Nucleus accumbens (tissue), 56 donors: ENCODE measurements around the gene STEAP2.
"Not testable (repeated sequence)": the region's sequence is repeated elsewhere in the genome, so short reads cannot be mapped to it uniquely, and the experiment has no call there.

Source experiments
- DNase-seq, 56 donors: peaks; one replicate each; lab custom pipeline; 2025; lab: John Stamatoyannopoulos, UW

STEAP2 gene

DNA sequence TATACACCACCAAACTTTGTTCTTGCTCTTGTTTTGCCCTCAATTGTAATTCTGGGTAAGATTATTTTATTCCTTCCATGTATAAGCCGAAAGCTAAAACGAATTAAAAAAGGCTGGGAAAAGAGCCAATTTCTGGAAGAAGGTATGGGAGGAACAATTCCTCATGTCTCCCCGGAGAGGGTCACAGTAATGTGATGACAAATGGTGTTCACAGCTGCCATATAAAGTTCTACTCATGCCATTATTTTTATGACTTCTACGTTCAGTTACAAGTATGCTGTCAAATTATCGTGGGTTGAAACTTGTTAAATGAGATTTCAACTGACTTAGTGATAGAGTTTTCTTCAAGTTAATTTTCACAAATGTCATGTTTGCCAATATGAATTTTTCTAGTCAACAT is 20.9 kb downstream of the STEAP2 start:
- DNase-seq, result no peak

- DNase-seq, result no peak
These were observed 22.0 kb downstream of the STEAP2 start for GRCh38 chr7:90233569-90233968.

DNA sequence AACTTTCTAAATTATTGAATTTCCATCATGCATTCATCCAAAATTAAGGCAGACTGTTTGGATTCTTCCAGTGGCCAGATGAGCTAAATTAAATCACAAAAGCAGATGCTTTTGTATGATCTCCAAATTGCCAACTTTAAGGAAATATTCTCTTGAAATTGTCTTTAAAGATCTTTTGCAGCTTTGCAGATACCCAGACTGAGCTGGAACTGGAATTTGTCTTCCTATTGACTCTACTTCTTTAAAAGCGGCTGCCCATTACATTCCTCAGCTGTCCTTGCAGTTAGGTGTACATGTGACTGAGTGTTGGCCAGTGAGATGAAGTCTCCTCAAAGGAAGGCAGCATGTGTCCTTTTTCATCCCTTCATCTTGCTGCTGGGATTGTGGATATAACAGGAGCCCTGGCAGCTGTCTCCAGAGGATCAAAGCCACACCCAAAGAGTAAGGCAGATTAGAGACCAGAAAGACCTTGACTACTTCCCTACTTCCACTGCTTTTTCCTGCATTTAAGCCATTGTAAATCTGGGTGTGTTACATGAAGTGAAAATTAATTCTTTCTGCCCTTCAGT is 25.3 kb downstream of the STEAP2 start:
- DNase-seq, result no peak

DNA sequence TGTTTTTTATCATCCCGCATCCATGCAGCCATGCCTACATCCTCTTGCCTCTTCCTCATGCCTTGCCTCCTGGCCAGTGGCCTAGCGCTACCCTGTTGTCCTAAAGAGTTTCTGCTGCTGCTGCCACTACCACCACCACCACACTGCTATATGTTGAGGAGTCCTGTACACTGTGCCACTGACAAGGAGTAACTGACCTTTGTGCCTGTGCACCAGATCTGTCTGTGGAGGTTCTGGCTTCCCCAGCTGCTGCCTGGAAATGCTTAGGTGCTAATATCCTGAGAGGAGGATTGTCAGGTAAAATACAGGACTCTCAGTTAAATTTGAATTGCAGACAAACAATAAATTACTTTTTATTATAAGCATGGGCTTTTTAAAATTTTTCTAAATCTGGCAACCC is 26.5 kb downstream of the STEAP2 start:
- DNase-seq, result no peak

DNA sequence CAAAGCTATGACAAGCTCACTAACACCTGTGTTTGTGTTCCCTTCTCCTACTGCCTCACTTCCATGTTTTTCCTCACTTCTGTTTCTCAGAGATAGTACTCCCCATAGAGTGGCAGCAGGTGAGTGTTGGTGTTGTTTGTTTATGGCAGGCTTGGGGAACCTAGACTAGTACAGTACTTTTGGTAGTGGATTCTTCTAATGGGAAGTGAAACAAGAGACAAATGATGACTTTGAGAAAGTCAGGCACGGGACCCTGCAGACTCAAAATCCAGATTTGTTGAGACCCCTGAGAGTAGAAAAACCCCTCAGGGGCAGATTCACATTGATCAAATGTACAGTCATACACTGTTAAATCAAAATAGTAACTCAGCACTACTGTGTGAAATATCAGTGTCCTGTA is 27.0 kb downstream of the STEAP2 start:
- DNase-seq, result no peak

GRCh38 chr7:90239050-90239449 is 27.5 kb downstream of the STEAP2 start:
- DNase-seq, result no peak

DNA sequence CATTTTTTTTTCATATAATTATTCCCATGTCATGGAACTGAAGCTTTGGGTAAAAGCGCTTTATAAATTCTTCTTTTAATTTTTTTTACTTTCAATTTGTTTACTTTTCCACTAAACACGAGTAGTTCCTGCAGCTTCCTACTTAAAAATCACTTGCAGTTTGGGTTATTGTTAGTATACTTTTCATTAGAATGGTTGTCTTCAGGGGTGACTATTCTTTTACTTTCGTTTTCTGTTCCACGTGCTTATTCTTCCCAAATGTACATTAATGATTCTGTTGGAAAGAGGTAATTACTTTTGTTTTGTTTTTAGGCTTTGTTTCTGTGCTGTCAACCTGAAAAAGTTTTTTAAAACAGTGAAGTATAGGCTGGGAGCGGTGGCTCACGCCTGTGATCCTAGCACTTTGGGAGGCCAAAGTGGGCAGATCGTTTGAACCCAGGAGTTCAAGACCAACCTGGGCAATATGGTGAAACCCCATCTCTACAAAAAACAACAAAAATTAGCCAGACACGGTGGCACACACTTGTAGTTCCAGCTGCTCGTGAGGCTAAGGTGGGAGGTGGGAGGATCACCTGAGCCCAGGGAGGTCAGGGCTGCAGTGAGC is 28.2 kb downstream of the STEAP2 start:
- DNase-seq, result no peak

- no peak for DNase-seq
These were observed 31.0 kb downstream of the STEAP2 start for GRCh38 chr7:90242369-90243168.

GRCh38 chr7:90243556-90243955 is 32.0 kb downstream of the STEAP2 start:
- no peak for DNase-seq

DNA sequence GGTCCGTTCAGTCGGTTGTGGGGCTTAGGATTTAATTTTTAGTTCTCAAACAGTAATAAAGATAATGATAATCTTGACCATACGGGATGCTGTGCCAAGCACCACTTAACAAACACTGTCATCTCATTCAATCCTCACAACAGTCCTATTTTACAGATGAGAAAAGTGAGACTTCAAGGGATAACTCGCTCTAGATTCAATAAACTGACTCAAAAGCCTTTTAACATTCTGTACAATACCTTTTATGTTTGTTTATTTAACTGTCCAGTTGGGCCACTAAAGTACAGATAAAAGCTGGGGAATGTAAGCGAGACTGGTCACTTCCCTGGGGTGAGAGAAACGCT is 33.0 kb downstream of the STEAP2 start:
- no peak for DNase-seq

GRCh38 chr7:90244909-90245851 is 33.6 kb downstream of the STEAP2 start, which contains the start of gene CFAP69:
TSS of gene CFAP69 (plus strand) at chr7:90245174. CDS start at chr7:90245425, 251 bp downstream.
- peak; percentile 15 to 94 (median 81) for DNase-seq

GRCh38 chr7:90246171-90246570 is 34.6 kb downstream of the STEAP2 start:
- DNase-seq, result no peak

- no peak for DNase-seq
These were observed 37.2 kb downstream of the STEAP2 start for GRCh38 chr7:90248706-90249105.

DNA sequence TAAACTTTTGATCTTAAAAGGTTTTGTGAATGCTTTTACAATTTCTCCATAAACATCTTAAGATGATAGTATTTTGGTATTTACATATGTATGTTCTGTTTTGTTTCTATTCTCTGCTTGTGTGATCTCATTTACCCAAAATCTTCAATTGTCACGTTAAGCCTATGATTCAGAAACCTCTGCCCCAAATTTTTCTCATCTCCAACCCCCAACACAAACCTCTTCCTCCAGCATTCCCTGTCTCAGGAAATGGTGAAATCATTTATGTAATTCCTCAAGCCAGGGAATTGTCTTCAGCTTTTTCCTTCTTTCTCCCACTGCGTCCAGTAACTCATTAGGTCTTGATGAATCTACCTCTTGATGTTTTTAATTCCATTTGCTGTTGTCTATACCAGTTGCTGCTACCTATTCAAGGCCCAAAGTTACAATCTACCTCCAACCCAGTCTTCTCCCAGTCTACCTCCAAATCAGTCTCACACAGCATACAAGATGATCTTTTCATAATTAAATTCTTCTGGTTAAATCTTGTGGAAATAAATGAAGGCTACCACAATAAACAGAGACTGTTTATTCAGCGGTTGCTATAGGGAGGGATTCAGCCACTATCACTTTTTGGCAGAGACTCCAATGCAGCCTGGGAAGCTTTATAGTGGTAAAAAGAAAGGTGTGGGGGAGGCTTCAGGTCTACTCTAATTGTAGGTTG is 39.2 kb downstream of the STEAP2 start:
- no peak for DNase-seq

DNA sequence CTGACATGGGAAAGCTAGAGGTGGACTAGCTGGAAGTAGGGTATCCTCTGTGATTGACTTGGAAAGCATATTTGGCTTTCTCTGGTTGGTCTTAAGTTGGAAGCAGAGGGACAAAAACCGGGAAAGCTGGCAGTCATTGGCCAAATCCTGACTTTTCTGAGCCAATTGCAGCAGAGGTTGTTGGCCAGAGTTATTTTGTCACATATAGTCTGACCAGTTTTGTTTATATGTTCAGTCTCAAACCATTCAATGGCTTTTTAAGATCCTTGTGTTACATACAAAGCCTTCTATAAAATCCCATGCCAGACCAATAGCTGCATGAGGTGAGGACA is 39.7 kb downstream of the STEAP2 start:
- no peak for DNase-seq

DNA sequence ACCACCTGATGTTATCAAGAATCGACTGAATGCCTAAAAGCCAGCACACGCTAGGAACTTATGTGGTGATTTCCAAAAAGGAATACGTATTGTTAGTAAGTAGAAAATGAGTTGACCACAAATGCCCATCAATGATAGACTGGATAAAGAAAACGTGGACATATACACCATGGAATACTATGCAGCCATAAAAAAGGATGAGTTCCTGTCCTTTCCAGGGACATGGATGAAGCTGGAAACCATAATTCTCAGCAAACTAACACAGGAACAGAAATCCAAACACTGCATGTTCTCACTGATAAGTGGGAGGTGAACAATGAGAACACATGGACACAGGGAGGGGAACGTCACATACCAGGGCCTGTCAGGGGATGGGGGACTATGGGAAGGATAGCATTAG is 44.5 kb downstream of the STEAP2 start:
- DNase-seq, result not testable (repeated sequence)

GRCh38 chr7:90256778-90257177 is 45.2 kb downstream of the STEAP2 start:
- no peak for DNase-seq

DNA sequence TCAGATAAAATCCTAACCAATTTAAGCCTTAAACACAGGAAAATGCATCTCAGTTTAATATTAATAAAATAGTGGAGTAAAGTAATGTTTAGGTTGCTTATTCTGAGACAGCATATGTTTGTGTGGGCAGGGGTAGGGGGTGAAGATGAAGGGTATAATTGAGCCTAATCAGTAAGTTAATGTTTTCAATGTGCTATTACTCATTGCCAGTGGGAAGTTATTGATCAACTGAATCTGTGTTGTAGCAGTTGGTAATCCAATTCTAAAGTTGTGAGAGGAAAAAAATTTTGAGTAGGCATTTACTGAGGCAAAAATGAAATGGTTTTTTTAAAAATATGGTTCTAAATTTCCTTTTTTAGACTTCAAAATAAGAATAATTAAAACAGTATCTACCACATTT is 49.9 kb downstream of the STEAP2 start:
- DNase-seq, result no peak

- DNase-seq, result no peak
These were observed 50.9 kb downstream of the STEAP2 start for GRCh38 chr7:90262438-90262837.

GRCh38 chr7:90266808-90267207 is 55.3 kb downstream of the STEAP2 start:
- no peak for DNase-seq
